Islet precursor cell (in vitro differentiated cells): ENCODE results near the gene SYDE1.
"Not testable (repeated sequence)": the region's sequence is repeated elsewhere in the genome, so short reads cannot be mapped to it uniquely, and the experiment has no call there.

Experiments used
- DNase-seq: peaks from one replicate; pipeline ENCODE4 v3.0.0-alpha.2; 2018

Gene SYDE1

GRCh38 chr19:15107061-15108010, at the start of gene SYDE1:
Gene SYDE1 (plus strand): TSS chr19:15107401. CDS start chr19:15107434, 33 bp downstream.
- peak; percentile 87 for DNase-seq

- no peak for DNase-seq
Observed at GRCh38 chr19:15062036-15062435, 45.2 kb upstream of the SYDE1 start.

GRCh38 chr19:15070386-15070785, 36.8 kb upstream of the SYDE1 start:
- DNase-seq, result peak; percentile 87

- peak; percentile 98 for DNase-seq
Observed at GRCh38 chr19:15072930-15073647, 34.1 kb upstream of the SYDE1 start.

GRCh38 chr19:15074371-15074770, 32.8 kb upstream of the SYDE1 start:
- no peak for DNase-seq

- no peak for DNase-seq
Observed at GRCh38 chr19:15075806-15076205, 31.4 kb upstream of the SYDE1 start.

GRCh38 chr19:15080002-15080401, 27.2 kb upstream of the SYDE1 start:
- not testable (repeated sequence) for DNase-seq

- no peak for DNase-seq
Observed at GRCh38 chr19:15081911-15082310, 25.3 kb upstream of the SYDE1 start, which contains the start of gene OR1I1. Gene OR1I1 (plus strand): TSS chr19:15082211. CDS start chr19:15087066, 4,855 bp downstream.

- no peak for DNase-seq
Observed at GRCh38 chr19:15087182-15087581, 20.0 kb upstream of the SYDE1 start.

- DNase-seq, result no peak
Observed at GRCh38 chr19:15091918-15092753, 15.1 kb upstream of the SYDE1 start.

GRCh38 chr19:15093001-15093400, 14.2 kb upstream of the SYDE1 start:
- DNase-seq, result no peak

GRCh38 chr19:15096223-15096622, 11.0 kb upstream of the SYDE1 start:
- DNase-seq, result no peak

- not testable (repeated sequence) for DNase-seq
Observed at GRCh38 chr19:15097980-15098379, 9.2 kb upstream of the SYDE1 start.

GRCh38 chr19:15098460-15098859, 8.7 kb upstream of the SYDE1 start:
- DNase-seq, result no peak

GRCh38 chr19:15099017-15099582, 8.1 kb upstream of the SYDE1 start:
- no peak for DNase-seq

GRCh38 chr19:15101479-15102082, 5.6 kb upstream of the SYDE1 start:
- DNase-seq, result peak; percentile 81

- no peak for DNase-seq
Observed at GRCh38 chr19:15104003-15104402, 3.2 kb upstream of the SYDE1 start.

- no peak for DNase-seq
Observed at GRCh38 chr19:15104411-15104810, 2.8 kb upstream of the SYDE1 start.

- no peak for DNase-seq
Observed at GRCh38 chr19:15105044-15105443, 2.2 kb upstream of the SYDE1 start.

GRCh38 chr19:15108145-15108844, 1.1 kb downstream of the SYDE1 start:
- no peak for DNase-seq
